GM19324 (cell line): ENCODE results near the gene ATP13A4.
"Not testable (repeated sequence)": the region's sequence is repeated elsewhere in the genome, so short reads cannot be mapped to it uniquely, and the experiment has no call there.

ENCODE experiments used
- ATAC-seq: cut with Tn5 transposase; IDR thresholded peaks from one replicate; pipeline ENCODE4 v1.9.1; 2021; ENCODE audit warnings: mild to moderate bottlenecking, moderate library complexity; ENCODE audit not compliant: unreplicated experiment, low FRiP score

ATP13A4 gene

DNA sequence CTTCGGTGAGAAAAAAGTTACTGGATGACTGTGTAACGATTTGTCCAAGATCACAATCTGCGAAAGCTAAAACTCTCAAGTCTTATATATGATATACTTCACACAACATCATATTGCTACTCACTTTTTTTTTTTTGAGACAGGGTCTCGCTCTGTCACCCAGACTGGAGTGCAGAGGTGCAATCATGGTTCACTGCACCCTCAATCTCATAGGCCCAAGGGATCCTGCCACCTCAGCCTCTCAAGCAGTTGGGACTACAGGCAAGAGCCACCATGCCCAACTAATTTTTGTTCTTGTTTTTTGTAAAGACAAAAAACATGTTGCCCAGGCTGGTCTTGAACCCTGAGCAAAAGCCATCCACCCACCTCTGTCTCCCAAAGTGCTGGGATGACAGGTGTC, 5.4 kb upstream of the ATP13A4 start:
- no peak for ATAC-seq

DNA sequence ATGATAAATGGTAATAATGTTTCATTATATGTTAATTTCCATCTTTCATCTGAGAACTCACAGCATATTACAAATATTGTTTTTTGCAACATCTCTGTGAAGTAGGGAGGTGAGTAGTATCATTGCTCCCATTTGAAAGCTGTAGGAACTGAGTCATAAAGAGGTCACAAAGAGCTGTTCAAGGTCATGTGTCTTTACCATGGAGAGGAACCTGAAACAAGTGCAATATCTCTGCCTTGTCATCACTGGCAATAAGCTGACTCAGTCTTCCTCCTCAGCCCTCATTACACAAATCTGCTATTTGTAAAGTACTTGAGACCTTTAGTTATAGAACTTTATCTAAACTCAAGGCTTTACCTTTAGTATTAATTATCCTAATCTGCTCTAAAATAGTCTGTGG, 4.4 kb upstream of the ATP13A4 start:
- no peak for ATAC-seq

DNA sequence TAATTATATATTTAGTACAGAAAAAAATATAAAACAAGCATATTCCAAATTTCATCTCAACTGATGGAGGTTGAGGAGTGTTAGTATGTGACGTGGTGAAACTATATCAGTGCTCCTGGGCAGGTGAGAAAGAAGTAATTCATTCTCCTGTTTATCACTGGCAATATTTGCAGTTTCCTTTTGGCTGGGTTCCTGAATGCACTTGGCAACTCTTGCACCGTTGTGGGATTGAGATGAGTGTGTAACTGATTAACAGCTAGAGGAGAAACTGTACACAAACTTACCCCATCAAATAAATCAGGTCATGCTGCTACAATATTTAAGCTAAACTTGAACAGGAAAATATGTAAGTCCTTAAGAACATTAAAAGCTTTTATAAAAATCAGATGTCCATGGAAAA, 2.1 kb upstream of the ATP13A4 start:
- ATAC-seq = no peak

DNA sequence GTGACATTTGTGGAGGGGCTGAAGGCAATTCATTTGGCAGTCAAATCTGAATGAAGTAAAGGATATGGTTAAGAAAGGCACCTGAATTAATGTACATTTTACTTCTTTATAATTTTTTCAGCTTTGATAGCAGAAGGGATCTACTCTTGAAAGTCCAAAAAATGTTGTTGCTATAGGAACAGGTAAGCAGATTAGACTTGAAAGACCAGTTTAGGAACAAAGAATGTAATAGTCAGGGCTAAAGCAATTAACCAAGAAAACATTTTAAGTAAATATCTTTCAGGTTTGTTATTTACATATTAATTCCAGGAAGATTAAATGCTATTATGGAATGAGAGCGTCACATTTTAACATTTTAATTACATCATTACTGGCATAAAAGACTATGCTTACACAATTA, 1.1 kb downstream of the ATP13A4 start:
- ATAC-seq = no peak

DNA sequence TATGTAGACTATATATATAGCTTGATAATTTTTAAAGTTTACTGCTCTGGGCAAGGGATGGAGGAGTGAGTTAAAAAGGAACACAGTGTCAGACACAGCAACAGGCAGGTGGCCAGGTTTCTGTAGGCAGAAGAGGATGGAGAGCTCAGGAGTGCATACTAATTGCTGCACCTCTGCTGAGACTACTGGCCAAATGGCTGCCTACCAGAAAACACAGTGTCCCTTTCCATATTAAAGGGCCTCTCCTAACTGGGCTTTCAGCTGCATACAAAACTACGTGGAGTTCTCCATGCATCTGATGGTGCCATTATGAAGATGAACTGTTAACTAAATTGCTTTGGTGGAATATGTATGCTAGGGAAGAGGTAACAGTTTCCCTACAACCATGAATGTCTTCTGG, 1.8 kb downstream of the ATP13A4 start:
- ATAC-seq = no peak

DNA sequence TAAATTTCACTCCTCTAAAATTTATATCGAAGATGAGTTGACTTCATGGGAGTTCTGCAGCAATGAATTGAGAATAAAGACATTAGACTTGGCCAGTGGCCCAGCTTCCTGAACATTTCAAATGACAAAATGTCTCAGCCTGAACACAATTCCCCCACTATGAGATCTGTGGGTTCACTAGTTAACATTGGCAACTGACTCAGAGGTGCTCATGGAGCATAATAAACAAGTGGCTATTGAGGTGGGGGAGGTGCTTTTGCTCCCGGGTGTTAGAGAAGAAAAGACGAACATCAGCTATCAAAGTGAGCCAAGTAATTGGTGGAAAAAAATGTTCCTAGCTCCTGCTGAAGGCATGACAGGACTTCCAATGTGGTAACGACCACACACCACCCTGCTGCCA, 6.3 kb downstream of the ATP13A4 start:
- ATAC-seq = no peak

GRCh38 chr3:193546129-193546528, 8.6 kb downstream of the ATP13A4 start:
- ATAC-seq = no peak

- no peak for ATAC-seq
Measured at GRCh38 chr3:193545304-193545703, 9.4 kb downstream of the ATP13A4 start.

- no peak for ATAC-seq
Measured at GRCh38 chr3:193544289-193544688, 10.4 kb downstream of the ATP13A4 start.

- ATAC-seq = no peak
Measured at GRCh38 chr3:193530231-193531165, 24.2 kb downstream of the ATP13A4 start.

- ATAC-seq = not testable (repeated sequence)
Measured at GRCh38 chr3:193526085-193526484, 28.6 kb downstream of the ATP13A4 start.

- ATAC-seq = no peak
Measured at GRCh38 chr3:193522473-193522872, 32.2 kb downstream of the ATP13A4 start.

DNA sequence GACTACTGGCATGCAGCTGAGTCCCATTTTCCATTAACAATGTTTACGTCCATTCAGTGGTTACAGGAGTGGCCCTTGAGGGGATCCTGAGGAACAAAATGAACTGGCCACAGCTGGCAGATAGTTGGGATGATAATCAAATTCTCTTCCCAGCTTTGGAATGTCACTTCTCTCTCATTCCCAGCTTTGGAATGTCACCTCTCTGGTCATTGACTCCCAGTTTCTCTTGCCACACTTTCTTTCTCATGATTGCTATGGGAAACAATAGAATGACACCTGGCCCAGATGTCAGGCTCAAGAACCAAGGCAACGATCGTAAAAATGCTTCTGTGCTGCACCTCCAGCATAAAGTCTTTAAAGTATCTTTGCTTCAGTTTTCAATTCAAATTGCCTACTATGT, 34.0 kb downstream of the ATP13A4 start:
- ATAC-seq = no peak

- ATAC-seq = no peak
Measured at GRCh38 chr3:193515966-193516365, 38.7 kb downstream of the ATP13A4 start.

DNA sequence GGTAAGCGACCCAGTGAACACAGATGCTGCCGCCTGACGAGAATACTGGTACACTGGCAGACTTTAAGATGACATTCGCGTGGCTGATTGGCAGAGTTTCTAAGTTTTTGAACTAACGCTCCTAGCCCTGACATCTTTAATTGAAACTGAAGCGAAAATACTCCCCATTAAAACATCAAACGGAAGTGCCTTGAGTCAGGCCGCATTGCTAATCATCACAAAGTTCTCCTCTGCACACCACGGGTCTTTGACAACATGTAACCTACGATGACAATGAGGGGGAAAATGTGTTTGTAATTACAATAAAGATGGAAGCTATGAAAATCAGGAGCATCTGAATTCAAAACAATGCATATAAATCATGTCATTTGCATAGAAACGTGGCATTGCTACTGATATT, 44.5 kb downstream of the ATP13A4 start:
- no peak for ATAC-seq

- ATAC-seq = no peak
Measured at GRCh38 chr3:193509103-193509965, 45.4 kb downstream of the ATP13A4 start.

DNA sequence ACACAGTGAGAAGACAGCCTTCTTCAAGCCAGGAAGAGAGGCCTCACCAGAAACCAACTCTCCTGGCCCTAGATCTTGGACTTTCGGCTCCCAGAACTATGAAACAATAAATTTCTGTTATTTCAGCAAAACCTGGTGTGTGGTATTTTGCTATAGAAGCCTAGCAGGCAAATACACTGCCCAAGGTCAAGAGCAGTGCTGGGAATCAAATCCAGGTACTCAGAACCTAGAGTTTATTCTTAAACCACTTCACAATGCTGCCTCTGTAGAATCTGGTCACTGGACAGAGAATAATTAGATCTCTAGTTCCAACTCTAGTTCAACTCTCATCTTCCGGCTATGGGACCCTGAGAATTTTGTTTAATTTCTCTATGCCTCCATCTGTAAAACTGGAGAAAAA, 46.6 kb downstream of the ATP13A4 start:
- ATAC-seq = no peak

DNA sequence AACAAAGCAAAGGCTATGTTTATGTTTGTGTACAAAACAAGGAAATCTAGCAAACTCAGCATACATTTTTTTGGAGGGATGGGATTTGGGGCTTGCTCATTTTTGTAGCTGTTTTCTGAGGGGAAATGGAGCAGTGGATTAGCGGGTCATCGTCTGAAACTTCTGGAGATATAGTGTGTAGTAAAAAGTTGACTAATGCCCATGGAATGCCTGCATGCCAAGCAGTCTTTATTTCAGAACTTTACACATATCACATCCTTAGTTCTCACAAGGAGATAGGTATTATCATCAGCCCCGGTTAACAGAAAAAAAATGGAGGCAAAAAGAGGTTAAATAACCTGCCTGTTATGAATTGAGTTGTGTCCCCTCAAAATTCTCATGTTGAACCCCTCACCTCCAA, 47.1 kb downstream of the ATP13A4 start:
- ATAC-seq = no peak

DNA sequence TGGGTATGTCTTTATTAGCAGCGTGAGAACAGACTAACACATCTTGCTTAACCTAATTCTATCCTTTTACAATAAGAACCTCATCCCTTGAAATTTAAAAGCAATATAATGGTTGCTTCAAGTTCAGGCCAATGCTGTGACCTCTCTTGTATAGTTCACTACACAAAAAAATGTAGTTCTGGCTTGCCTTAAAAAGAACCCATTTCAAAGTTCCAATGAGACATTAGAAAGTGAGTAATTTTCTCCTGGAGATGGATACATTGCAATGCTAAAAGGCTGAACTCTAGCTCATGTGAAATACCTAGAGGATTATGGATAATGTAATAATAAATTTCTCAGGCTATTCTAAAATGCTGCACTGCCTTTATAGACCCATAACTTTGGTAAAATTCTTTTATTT, 47.8 kb downstream of the ATP13A4 start:
- no peak for ATAC-seq

DNA sequence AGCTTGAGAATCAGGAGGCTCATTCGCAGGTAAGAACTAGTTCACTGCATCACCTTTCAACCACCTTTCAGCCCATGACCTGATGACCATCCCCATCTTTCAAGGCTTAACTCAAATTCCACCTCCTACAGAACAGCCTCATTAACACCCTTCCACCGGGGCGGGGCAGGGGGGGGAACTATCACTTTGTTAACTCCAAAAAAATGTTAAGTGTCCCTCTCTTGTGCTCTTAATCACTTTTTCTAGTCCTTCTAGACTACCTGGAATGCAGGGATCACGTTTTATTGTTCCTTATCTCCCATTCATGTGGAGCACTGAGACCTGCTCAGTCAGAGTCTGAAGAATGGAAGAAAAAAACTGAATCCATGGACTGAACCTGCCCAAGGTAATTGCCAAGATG, 51.8 kb downstream of the ATP13A4 start:
- no peak for ATAC-seq

DNA sequence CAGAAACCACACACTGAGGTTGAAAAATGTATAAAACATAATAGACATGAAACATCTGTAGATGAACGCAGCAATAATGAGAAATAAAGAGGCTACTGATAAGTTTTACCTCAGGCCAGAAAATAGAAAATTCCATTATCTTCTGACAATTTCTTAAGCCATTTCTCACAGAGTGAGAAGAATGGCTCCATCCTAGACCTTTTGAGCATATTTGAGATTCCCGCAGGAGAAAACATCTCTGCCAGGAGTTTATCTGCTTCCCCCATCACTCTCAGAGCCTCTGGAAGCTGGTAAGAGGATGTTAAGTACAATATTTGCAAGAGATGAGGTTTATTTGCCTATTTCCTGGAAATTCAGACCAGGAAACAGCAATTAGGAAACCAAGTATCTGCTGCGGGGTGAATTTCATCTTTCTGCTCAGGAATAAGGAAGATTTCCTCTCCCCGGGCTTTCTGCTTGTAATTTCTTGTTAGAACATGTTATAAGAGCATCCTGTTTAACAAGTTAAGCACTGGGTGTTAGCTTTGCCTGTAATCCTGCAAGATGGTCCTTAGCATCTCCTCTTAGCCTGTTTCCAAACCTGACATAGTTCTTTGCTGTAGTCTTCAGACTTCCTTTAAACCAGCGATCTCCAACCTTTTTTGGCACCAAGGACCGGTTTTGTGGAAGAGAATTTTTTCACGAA, 54.8 kb downstream of the ATP13A4 start:
- ATAC-seq = no peak
